SJSA1 (cell line): ENCODE data around the gene KIRREL3. TPM values are rescaled to one million over a fixed set of nuclear protein-coding genes. Genes with fewer than 3 reads are reported as not detected.

Source experiments
- DNase-seq, 2 experiments: peaks; one replicate each; pipeline ENCODE4 v3.0.0-alpha.2; 2015 to 2020; ENCODE audit warnings: low spot score in 2 of 2, low read depth in 1 of 2
- H3K27ac ChIP-seq: fragments of 250-450 bp; sonication (Bioruptor Pico); 2 replicates; pipeline ENCODE4 v1.5.1; 2020; ENCODE audit warnings: mild to moderate bottlenecking, moderate library complexity
- H3K27me3 ChIP-seq: fragments of 250-450 bp; sonication (Bioruptor Pico); replicated peaks from 2 replicates; pipeline ENCODE4 v1.5.1; 2020; ENCODE audit warnings: mild to moderate bottlenecking, moderate library complexity
- H3K36me3 ChIP-seq: fragments of 250-450 bp; sonication (Bioruptor Pico); 2 replicates; pipeline ENCODE4 v1.5.1; 2020; ENCODE audit warnings: mild to moderate bottlenecking
- H3K4me1 ChIP-seq: fragments of 250-450 bp; sonication (Bioruptor Pico); replicated peaks from 2 replicates; pipeline ENCODE4 v1.6.1; 2021; ENCODE audit warnings: mild to moderate bottlenecking
- H3K4me3 ChIP-seq: fragments of 250-450 bp; sonication (Bioruptor Pico); 2 replicates; pipeline ENCODE4 v1.5.1; 2020; ENCODE audit warnings: mild to moderate bottlenecking
- H3K9me3 ChIP-seq: fragments of 250-450 bp; sonication (Bioruptor Pico); replicated peaks from 2 replicates; pipeline ENCODE4 v1.5.1; 2020; ENCODE audit warnings: mild to moderate bottlenecking
- total RNA-seq: library from RNA; depleted of rRNA; stranded (reverse); fragments of >200 nt; shearing (Covaris generic); gene quantifications from 2 replicates; pipeline ENCODE4 v1.2.3, GENCODE V29; 2014

The KIRREL3 gene
- total RNA-seq, 1 experiment from 2014 or later: 5.3 TPM

- DNase-seq: no peak
- Histone ChIP-seq H3K9me3 (no peaks in the 10 kb centered on the region), H3K4me1 (0 out of 2 replicates have a peak, but pooled peaks cover 3% of the 10 kb centered on the region), H3K4me3 (no peak overlapping the region), H3K27me3 (no peaks in the 10 kb centered on the region), H3K36me3 (no peaks in the 10 kb centered on the region), H3K27ac (no peak overlapping the region)
Measured at GRCh38 chr11:126630488-126630887, 370.1 kb downstream of the KIRREL3 start.

- Histone ChIP-seq H3K36me3 (no peaks in the 10 kb centered on the region), H3K4me3 (no peak overlapping the region), H3K27ac (no peak overlapping the region), H3K9me3 (no peaks in the 10 kb centered on the region), H3K27me3 (no peaks in the 10 kb centered on the region), H3K4me1 (0 out of 2 replicates have a peak, but pooled peaks cover 3% of the 10 kb centered on the region)
- no peak for DNase-seq
Measured at GRCh38 chr11:126628790-126629621, 371.6 kb downstream of the KIRREL3 start.

- no peak overlapping the region for H3K27ac ChIP-seq
Measured at GRCh38 chr11:126628450-126628789, 372.1 kb downstream of the KIRREL3 start.

GRCh38 chr11:126627421-126627820 is 373.1 kb downstream of the KIRREL3 start:
- H3K9me3 ChIP-seq: no peaks in the 10 kb centered on the region
- no peak overlapping the region for H3K4me3 ChIP-seq
- H3K27me3 ChIP-seq: no peaks in the 10 kb centered on the region
- no peaks in the 10 kb centered on the region for H3K36me3 ChIP-seq
- no peak for DNase-seq
- no peak overlapping the region for H3K27ac ChIP-seq
- H3K4me1 ChIP-seq: no peaks in the 10 kb centered on the region

More at GRCh38 chr11:126628450-126628789, 372.1 kb downstream of the KIRREL3 start:
- DNase-seq: no peak
- Histone ChIP-seq H3K36me3 (no peaks in the 10 kb centered on the region), H3K9me3 (no peaks in the 10 kb centered on the region), H3K4me1 (0 out of 2 replicates have a peak, but pooled peaks cover under 1% of the 10 kb centered on the region), H3K4me3 (no peak overlapping the region), H3K27me3 (no peaks in the 10 kb centered on the region)

GRCh38 chr11:126624506-126624905 is 376.1 kb downstream of the KIRREL3 start:
- no peak overlapping the region for H3K27ac ChIP-seq
- no peaks in the 10 kb centered on the region for H3K36me3 ChIP-seq
- no peaks in the 10 kb centered on the region for H3K9me3 ChIP-seq
- H3K27me3 ChIP-seq: no peaks in the 10 kb centered on the region
- no peak overlapping the region for H3K4me3 ChIP-seq
- no peaks in the 10 kb centered on the region for H3K4me1 ChIP-seq
- no peak for DNase-seq

GRCh38 chr11:126619516-126619915 is 381.1 kb downstream of the KIRREL3 start:
- Histone ChIP-seq H3K27ac (no peak overlapping the region), H3K36me3 (no peaks in the 10 kb centered on the region), H3K4me1 (no peaks in the 10 kb centered on the region), H3K9me3 (no peaks in the 10 kb centered on the region), H3K27me3 (no peaks in the 10 kb centered on the region), H3K4me3 (no peak overlapping the region)
- no peak for DNase-seq

- no peaks in the 10 kb centered on the region for H3K9me3 ChIP-seq
- H3K27ac ChIP-seq: no peak overlapping the region
- H3K27me3 ChIP-seq: no peaks in the 10 kb centered on the region
- no peak for DNase-seq
- no peaks in the 10 kb centered on the region for H3K36me3 ChIP-seq
- H3K4me3 ChIP-seq: no peak overlapping the region
- no peaks in the 10 kb centered on the region for H3K4me1 ChIP-seq
Measured at GRCh38 chr11:126615845-126616244, 384.7 kb downstream of the KIRREL3 start.

- H3K36me3 ChIP-seq: no peaks in the 10 kb centered on the region
- H3K27ac ChIP-seq: no peak overlapping the region
- no peaks in the 10 kb centered on the region for H3K27me3 ChIP-seq
- H3K9me3 ChIP-seq: no peaks in the 10 kb centered on the region
- no peak overlapping the region for H3K4me3 ChIP-seq
- DNase-seq: no peak
- no peaks in the 10 kb centered on the region for H3K4me1 ChIP-seq
Measured at GRCh38 chr11:126613272-126613671, 387.3 kb downstream of the KIRREL3 start.

- H3K27ac ChIP-seq: no peak overlapping the region
- DNase-seq: no peak
- no peaks in the 10 kb centered on the region for H3K4me1 ChIP-seq
- H3K36me3 ChIP-seq: no peaks in the 10 kb centered on the region
- H3K9me3 ChIP-seq: no peaks in the 10 kb centered on the region
- H3K4me3 ChIP-seq: no peak overlapping the region
- no peaks in the 10 kb centered on the region for H3K27me3 ChIP-seq
Measured at GRCh38 chr11:126612671-126613070, 387.9 kb downstream of the KIRREL3 start.

GRCh38 chr11:126611438-126611837 is 389.1 kb downstream of the KIRREL3 start:
- Histone ChIP-seq H3K4me3 (no peak overlapping the region), H3K4me1 (no peaks in the 10 kb centered on the region), H3K9me3 (no peaks in the 10 kb centered on the region), H3K36me3 (no peaks in the 10 kb centered on the region), H3K27ac (no peak overlapping the region), H3K27me3 (no peaks in the 10 kb centered on the region)
- DNase-seq: no peak

- Histone ChIP-seq H3K27me3 (no peaks in the 10 kb centered on the region), H3K9me3 (no peaks in the 10 kb centered on the region), H3K4me3 (no peak overlapping the region), H3K27ac (no peak overlapping the region), H3K4me1 (no peaks in the 10 kb centered on the region), H3K36me3 (no peaks in the 10 kb centered on the region)
- no peak for DNase-seq
Measured at GRCh38 chr11:126608658-126609057, 391.9 kb downstream of the KIRREL3 start.

GRCh38 chr11:126607776-126608541 is 392.6 kb downstream of the KIRREL3 start:
- Histone ChIP-seq H3K27me3 (no peaks in the 10 kb centered on the region), H3K4me1 (no peaks in the 10 kb centered on the region), H3K9me3 (no peaks in the 10 kb centered on the region), H3K4me3 (no peak overlapping the region), H3K27ac (no peak overlapping the region), H3K36me3 (no peaks in the 10 kb centered on the region)
- no peak for DNase-seq

- Histone ChIP-seq H3K36me3 (no peaks in the 10 kb centered on the region), H3K4me3 (no peak overlapping the region), H3K9me3 (no peaks in the 10 kb centered on the region)
Measured at GRCh38 chr11:126607374-126607773, 393.2 kb downstream of the KIRREL3 start.

GRCh38 chr11:126606484-126606883 is 394.1 kb downstream of the KIRREL3 start:
- Histone ChIP-seq H3K36me3 (no peaks in the 10 kb centered on the region), H3K4me3 (no peak overlapping the region), H3K4me1 (no peaks in the 10 kb centered on the region), H3K9me3 (no peaks in the 10 kb centered on the region), H3K27ac (no peak overlapping the region), H3K27me3 (no peaks in the 10 kb centered on the region)
- no peak for DNase-seq

More at GRCh38 chr11:126607374-126607773, 393.2 kb downstream of the KIRREL3 start:
- Histone ChIP-seq H3K27me3 (no peaks in the 10 kb centered on the region), H3K27ac (no peak overlapping the region), H3K4me1 (no peaks in the 10 kb centered on the region)
- DNase-seq: peak; percentile 46 to 50
